ENCODE data around the gene LIN52. TPM values are rescaled to one million over a fixed set of nuclear protein-coding genes. Genes with fewer than 3 reads are reported as not detected.

LIN52 gene
- total and polyA plus RNA-seq, 2 of the 8 experiments (the other 6 are each of a cell fraction or from before 2014, with no cell fraction given): 6.8 to 11.6 TPM

DNA sequence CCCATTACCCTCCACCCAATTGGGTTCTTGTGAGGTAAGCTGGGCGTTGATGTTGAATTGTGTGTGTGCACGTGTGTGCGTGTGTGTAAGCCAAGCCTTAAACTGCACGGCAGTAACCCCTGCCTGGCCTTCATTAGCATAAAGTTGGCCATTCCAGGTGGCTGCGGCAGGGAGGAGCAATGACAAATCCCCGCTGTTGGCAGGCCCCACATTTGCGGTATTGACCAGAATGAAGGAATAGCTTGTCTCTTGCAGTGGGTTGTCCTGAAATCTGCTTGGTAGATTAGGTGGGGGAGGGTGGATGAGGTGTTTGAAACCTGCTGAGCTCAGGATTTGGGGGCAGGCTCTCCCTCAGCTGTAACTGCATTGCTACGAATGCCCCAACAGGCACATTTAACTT lies 161.8 kb downstream of the LIN52 start:
- H3K4me3 ChIP-seq (ENCODE audit: extremely low read depth in 1 of 4, insufficient read depth in 2 of 4, low read depth in 3 of 4, low read length in 4 of 4): no peak overlapping the region
- DNase-seq (ENCODE audit: low read depth in 1 of 2, low spot score in 2 of 2): no peak
- no peak overlapping the region for H2BK20ac ChIP-seq (ENCODE audit: low read length)
- no peaks in the 10 kb centered on the region for H3K79me2 ChIP-seq (ENCODE audit: control insufficient read depth in 1 of 2, insufficient read depth in 2 of 2, low read length in 2 of 2)
- peaks cover 21 to 40% (median 31%) of the 10 kb centered on the region in 4 experiments for H3K27me3 ChIP-seq (replicated peaks in 1 of 4; ENCODE audit: control insufficient read depth in 3 of 4, extremely low read depth in 1 of 4, insufficient read depth in 3 of 4, low read length in 3 of 4)
- no peak overlapping the region for H2BK120ac ChIP-seq (replicated peaks; ENCODE audit: low read depth, low read length)
- H3K18ac ChIP-seq (ENCODE audit: extremely low read depth, low read length): no peak overlapping the region
- no peak overlapping the region for H2BK5ac ChIP-seq (ENCODE audit: low read depth, low read length)
- CTCF ChIA-PET (ENCODE audit: partially characterized antibody): interaction anchor here (0.6 to 12.4 kb wide), 20 partner anchors 11 to 233 kb away, joined by 3 to 139 read pairs (median 5); no protein-coding TSS in a partner anchor
- POLR2A ChIA-PET (ENCODE audit: partially characterized antibody): interaction anchor here (1.0 to 1.7 kb wide), 2 partner anchors 17 to 475 kb away, joined by 3 read pairs; no protein-coding TSS in a partner anchor
- no peaks in the 10 kb centered on the region for H3K9me3 ChIP-seq (ENCODE audit: insufficient read depth in 2 of 2, low read depth in 1 of 2, low read length in 1 of 2)
- peak overlapping the region; percentile 35; the same call in 1 of the 2 replicates for H2BK12ac ChIP-seq (ENCODE audit: low read depth, low read length)
- H3K23ac ChIP-seq (ENCODE audit: insufficient read length): no peak overlapping the region
- no peaks in the 10 kb centered on the region for H3K36me3 ChIP-seq (ENCODE audit: control insufficient read depth in 2 of 4, insufficient read depth in 4 of 4, low read length in 3 of 4)
- no peak overlapping the region for H3K27ac ChIP-seq (ENCODE audit: low read depth, low read length)
- H3K9ac ChIP-seq (replicated peaks in 1 of 4; ENCODE audit: extremely low read depth in 1 of 4, low read depth in 3 of 4, low read length in 3 of 4): no peak overlapping the region
- no peak overlapping the region for H4K91ac ChIP-seq (replicated peaks; ENCODE audit: insufficient read length, low read length)
- no peak overlapping the region for H3K14ac ChIP-seq (ENCODE audit: insufficient read length)
- no peak overlapping the region for H3K56ac ChIP-seq (replicated peaks; ENCODE audit: insufficient read length, low read depth, low read length)
- H3K4me1 ChIP-seq (replicated peaks in 1 of 4; ENCODE audit: control insufficient read depth in 3 of 4, insufficient read depth in 4 of 4, low read length in 3 of 4): peaks cover 4 to 18% (median 9%) of the 10 kb centered on the region in 4 experiments
- no peak overlapping the region for H2AFZ ChIP-seq (ENCODE audit: low read length)
- FAIRE-seq: no peak
- H3K4me2 ChIP-seq (ENCODE audit: insufficient read depth in 1 of 2, low read depth in 2 of 2, low read length in 2 of 2): 0 out of 4 replicates have a peak overlapping the region, but pooled peaks of 1 of the 2 experiments have one; percentile 2
- no peak overlapping the region for H2BK15ac ChIP-seq (ENCODE audit: low read length)
- no peak overlapping the region for H4K5ac ChIP-seq (ENCODE audit: insufficient read length, low read depth, low read length)
- H3K4ac ChIP-seq (replicated peaks; ENCODE audit: insufficient read length, low read depth, low read length): no peak overlapping the region
- H4K20me1 ChIP-seq (replicated peaks in 1 of 2; ENCODE audit: control insufficient read depth in 1 of 2, insufficient read depth in 2 of 2, low read length in 2 of 2): peaks cover 0 to 2% of the 10 kb centered on the region in 2 experiments
- no peaks in the 10 kb centered on the region; the same call in 1 of the 2 replicates for H3K79me1 ChIP-seq (ENCODE audit: low read depth, low read length)
- WGBS, 2 experiments (ENCODE audit: extremely low coverage in 1 of 2, insufficient coverage in 1 of 2, insufficient read length in 1 of 2, insufficient replicate concordance in 2 of 2, low coverage in 1 of 2, low lambda C conversion rate in 2 of 2, missing lambda C conversion rate in 1 of 2): 73% methylated on average over 8 of the region's 8 CpGs; no CpG with 5 or more reads in 1 of the 2 experiments
- H3K23me2 ChIP-seq (ENCODE audit: low read depth, low read length): peaks cover 5% of the 10 kb centered on the region; the same call in 1 of the 2 replicates
- no peak overlapping the region for H4K8ac ChIP-seq (ENCODE audit: extremely low read depth, insufficient read depth, low read length)
- no peak overlapping the region for H2AK5ac ChIP-seq (ENCODE audit: low read depth, low read length)
- TF ChIP-seq TEAD4 (IDR thresholded peaks at IDR 0.05; ENCODE audit: low read depth, low read length) (no peak), GABPA (IDR thresholded peaks at IDR 0.05; ENCODE audit: borderline replicate concordance, insufficient read depth, low read length) (no peak), POLR2AphosphoS5 (IDR thresholded peaks at IDR 0.05; ENCODE audit: low read depth, low read length) (no peak), SIRT6 (IDR thresholded peaks at IDR 0.05; ENCODE audit: low read length) (no peak), POU5F1 (IDR thresholded peaks at IDR 0.05; ENCODE audit: low read depth, low read length) (no peak), CBX5 (IDR thresholded peaks at IDR 0.05; ENCODE audit: low read depth, low read length) (no peak), FOSL1 (IDR thresholded peaks at IDR 0.05; ENCODE audit: insufficient read depth, low read depth, low read length) (no peak), RFX5 (IDR thresholded peaks at IDR 0.05; ENCODE audit: borderline replicate concordance, low read depth, low read length) (no peak), CEBPB (IDR thresholded peaks at IDR 0.05; ENCODE audit: low read depth, low read length) (no peak), NANOG (IDR thresholded peaks at IDR 0.05; ENCODE audit: insufficient read depth, low read depth, low read length, poor library complexity, severe bottlenecking) (no peak), JUND (IDR thresholded peaks at IDR 0.05; ENCODE audit: low read length) (no peak), RBBP5 (IDR thresholded peaks at IDR 0.05; ENCODE audit: borderline replicate concordance, low read depth, low read length) (no peak)
- TF ChIP-seq, protein P1, sequence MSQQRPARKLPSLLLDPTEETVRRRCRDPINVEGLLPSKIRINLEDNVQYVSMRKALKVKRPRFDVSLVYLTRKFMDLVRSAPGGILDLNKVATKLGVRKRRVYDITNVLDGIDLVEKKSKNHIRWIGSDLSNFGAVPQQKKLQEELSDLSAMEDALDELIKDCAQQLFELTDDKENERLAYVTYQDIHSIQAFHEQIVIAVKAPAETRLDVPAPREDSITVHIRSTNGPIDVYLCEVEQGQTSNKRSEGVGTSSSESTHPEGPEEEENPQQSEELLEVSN (IDR thresholded peaks at IDR 0.05): no peak

Measured in H1 (cell line).